GM12873 (cell line): ENCODE measurements around the gene CRELD2.

Source experiments
- CTCF ChIP-seq: IDR thresholded peaks from 2 replicates; pipeline ENCODE4 v1.5.1; 2012; ENCODE audit warnings: low read depth, mild to moderate bottlenecking, moderate library complexity, low read length, control low read depth; ENCODE audit not compliant: insufficient read depth; ENCODE audit errors: missing control alignments

CRELD2 gene

GRCh38 chr22:49884503-49885260, 33.8 kb upstream of the CRELD2 start:
- TF ChIP-seq CTCF = no peak

GRCh38 chr22:49885281-49885680, 33.2 kb upstream of the CRELD2 start:
- no peak for TF ChIP-seq CTCF

GRCh38 chr22:49885881-49886280, 32.6 kb upstream of the CRELD2 start:
- TF ChIP-seq CTCF = no peak

GRCh38 chr22:49886346-49887063, 31.9 kb upstream of the CRELD2 start:
- TF ChIP-seq CTCF = no peak

GRCh38 chr22:49887064-49887451, 31.4 kb upstream of the CRELD2 start:
- no peak for TF ChIP-seq CTCF

GRCh38 chr22:49887702-49888101, 30.7 kb upstream of the CRELD2 start:
- no peak for TF ChIP-seq CTCF

- TF ChIP-seq CTCF = no peak
Measured at GRCh38 chr22:49889071-49889470, 29.4 kb upstream of the CRELD2 start.
